ENCODE measurements around the gene NTSR1. TPM values are rescaled to one million over a fixed set of nuclear protein-coding genes. Genes with fewer than 3 reads are reported as not detected.

NTSR1 gene
- total RNA-seq, 5 donors from 2014 or later (not counting 1 experiment from before 2014, with no cell fraction given), result 0.33 to 0.63 (median 0.53) TPM; not detected in 2

DNA sequence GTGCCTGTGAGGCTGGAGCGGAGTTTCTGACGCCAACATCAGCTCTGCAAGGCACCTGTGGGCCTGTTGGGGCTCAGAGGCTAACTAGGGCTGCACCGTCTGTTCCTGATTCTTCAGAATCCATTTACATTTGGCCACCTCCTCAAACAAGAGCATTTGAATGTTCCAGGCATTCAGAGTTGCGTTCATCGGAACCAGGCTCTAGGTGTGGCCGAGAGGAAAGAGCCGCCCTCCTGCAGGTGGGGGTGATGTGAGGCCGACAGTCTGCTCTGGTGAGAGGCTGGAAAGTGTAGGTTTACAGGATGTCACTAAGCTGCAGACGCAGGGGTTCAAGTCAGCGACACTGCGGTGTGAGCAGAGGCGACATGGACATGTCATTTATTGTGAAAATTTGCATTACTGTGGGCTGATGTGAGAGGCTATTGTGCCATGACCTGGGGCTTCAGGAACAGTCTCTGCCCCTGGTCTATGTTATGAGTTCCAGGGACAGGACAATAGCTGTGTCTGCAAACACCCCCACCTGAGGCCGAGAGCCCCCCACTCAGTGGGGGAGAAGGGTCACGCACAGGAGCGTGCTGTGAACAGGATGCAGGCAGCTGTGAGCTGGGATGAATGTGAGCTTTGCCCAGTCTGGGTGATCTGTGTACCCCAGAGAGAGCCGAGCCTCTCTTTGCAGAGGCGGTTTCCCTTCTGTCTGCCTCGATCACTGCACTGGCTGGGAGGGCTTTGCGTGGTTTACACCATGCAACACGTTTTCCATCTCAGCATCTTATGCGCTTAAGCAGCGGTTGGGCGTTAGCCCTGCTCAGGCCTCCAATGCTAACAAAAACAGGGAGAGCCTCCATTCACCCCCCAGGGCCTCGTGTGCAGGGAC lies 45.3 kb upstream of the NTSR1 start:
- Histone ChIP-seq H3K27ac (ENCODE audit: low read length) (no peak overlapping the region), H3K36me3 (ENCODE audit: control insufficient read depth in 2 of 2, extremely low read depth in 1 of 2, insufficient read depth in 1 of 2, low read length in 1 of 2) (no peaks in the 10 kb centered on the region), H3K9me3 (no peaks in the 10 kb centered on the region), H3K4me3 (ENCODE audit: control insufficient read depth in 1 of 2, extremely low read depth in 1 of 2, low read length in 1 of 2) (no peak overlapping the region), H3K4me1 (ENCODE audit: control insufficient read depth in 1 of 2, extremely low read depth in 1 of 2, insufficient read depth in 2 of 2, low read length in 2 of 2) (no peaks in the 10 kb centered on the region), H3K27me3 (replicated peaks in 1 of 2; ENCODE audit: control insufficient read depth in 2 of 2, extremely low read depth in 1 of 2, insufficient read depth in 2 of 2, low read length in 1 of 2) (no peaks in the 10 kb centered on the region)
- 83% methylated on average over 21 of the region's 24 CpGs for WGBS (ENCODE audit: insufficient coverage)
- H3K4me3 Mint-ChIP-seq, result no peak overlapping the region
- ATAC-seq (replicated peaks in 1 of 4) (no peak), DNase-seq (no peak)
- H3K27me3 Mint-ChIP-seq, result no peaks in the 10 kb centered on the region
- no peak overlapping the region for H3K27ac Mint-ChIP-seq
- no peaks in the 10 kb centered on the region for H3K36me3 Mint-ChIP-seq
- POLR2A ChIA-PET, result no interaction called here
- CTCF ChIA-PET, result no interaction called here
- peaks cover 0 to 1% (median 0%) of the 10 kb centered on the region in 3 donors for H3K4me1 Mint-ChIP-seq
- H3K9me3 Mint-ChIP-seq, result no peaks in the 10 kb centered on the region

DNA sequence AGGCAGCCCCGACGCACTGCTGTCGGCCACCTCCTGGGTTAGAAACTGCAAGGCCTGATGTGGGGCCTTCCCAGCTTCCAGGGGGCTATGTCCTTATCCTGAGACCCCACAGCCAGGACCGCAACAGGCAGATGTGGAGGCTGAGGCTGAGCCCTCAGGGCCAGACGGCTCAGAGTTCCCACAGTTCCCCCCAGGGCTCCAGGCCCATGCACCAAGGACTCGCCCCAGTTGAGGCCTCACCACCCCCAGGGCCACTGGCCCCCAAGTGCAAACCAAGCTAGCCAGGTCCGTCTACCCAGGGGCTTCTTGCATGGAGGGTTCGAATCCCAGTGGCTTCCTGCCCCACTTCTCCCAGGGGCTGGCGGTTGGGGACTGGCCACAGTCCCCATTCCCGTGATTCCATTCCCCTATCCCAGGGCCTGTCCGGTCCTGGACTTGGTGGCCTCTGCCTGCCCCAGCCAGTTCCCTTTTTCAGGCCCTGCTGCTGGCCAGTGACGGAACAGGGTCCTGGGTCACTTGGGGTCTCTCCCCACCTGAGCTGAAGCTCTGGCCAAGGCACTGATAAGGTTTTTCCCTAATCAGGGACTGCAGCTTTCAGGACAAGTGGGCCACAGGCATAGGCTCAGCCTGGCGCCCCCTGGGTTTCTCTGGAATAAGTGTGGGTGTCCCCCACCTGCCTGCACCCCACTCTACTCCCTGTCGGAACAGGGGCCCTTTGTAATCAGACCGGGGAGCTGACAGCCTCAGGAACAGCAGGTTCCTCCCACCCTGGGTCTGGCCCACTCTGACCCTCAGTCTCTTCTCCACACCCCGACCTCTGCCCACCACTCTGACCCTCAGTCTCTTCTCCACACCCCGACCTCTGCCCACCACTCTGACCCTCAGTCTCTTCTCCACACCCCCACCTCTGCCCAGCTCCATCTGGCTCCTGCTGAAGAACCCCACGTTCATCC lies 44.3 kb upstream of the NTSR1 start:
- no peak for ATAC-seq (replicated peaks in 1 of 4)
- Mint-ChIP-seq H3K27ac (no peak overlapping the region), H3K4me3 (no peak overlapping the region), H3K27me3 (no peaks in the 10 kb centered on the region), H3K36me3 (no peaks in the 10 kb centered on the region), H3K9me3 (no peaks in the 10 kb centered on the region), H3K4me1 (peaks cover 0 to 2% (median 0%) of the 10 kb centered on the region in 3 donors)
- DNase-seq, result no peak
- H3K36me3 ChIP-seq (ENCODE audit: control insufficient read depth in 2 of 2, extremely low read depth in 1 of 2, insufficient read depth in 1 of 2, low read length in 1 of 2), result no peaks in the 10 kb centered on the region
- ChIA-PET POLR2A (no interaction called here), CTCF (interaction anchor here in 1 of 2 donors (0.7 kb wide), 1 partner anchor 11 kb away, joined by 3 read pairs; no protein-coding TSS in a partner anchor)
- no peak overlapping the region for H3K27ac ChIP-seq (ENCODE audit: low read length)
- H3K9me3 ChIP-seq, result no peaks in the 10 kb centered on the region
- no peaks in the 10 kb centered on the region for H3K4me1 ChIP-seq (ENCODE audit: control insufficient read depth in 1 of 2, extremely low read depth in 1 of 2, insufficient read depth in 2 of 2, low read length in 2 of 2)
- H3K27me3 ChIP-seq (replicated peaks in 1 of 2; ENCODE audit: control insufficient read depth in 2 of 2, extremely low read depth in 1 of 2, insufficient read depth in 2 of 2, low read length in 1 of 2), result no peaks in the 10 kb centered on the region
- 91% methylated on average over 13 of the region's 18 CpGs for WGBS (ENCODE audit: insufficient coverage)
- H3K4me3 ChIP-seq (ENCODE audit: control insufficient read depth in 1 of 2, extremely low read depth in 1 of 2, low read length in 1 of 2), result no peak overlapping the region

DNA sequence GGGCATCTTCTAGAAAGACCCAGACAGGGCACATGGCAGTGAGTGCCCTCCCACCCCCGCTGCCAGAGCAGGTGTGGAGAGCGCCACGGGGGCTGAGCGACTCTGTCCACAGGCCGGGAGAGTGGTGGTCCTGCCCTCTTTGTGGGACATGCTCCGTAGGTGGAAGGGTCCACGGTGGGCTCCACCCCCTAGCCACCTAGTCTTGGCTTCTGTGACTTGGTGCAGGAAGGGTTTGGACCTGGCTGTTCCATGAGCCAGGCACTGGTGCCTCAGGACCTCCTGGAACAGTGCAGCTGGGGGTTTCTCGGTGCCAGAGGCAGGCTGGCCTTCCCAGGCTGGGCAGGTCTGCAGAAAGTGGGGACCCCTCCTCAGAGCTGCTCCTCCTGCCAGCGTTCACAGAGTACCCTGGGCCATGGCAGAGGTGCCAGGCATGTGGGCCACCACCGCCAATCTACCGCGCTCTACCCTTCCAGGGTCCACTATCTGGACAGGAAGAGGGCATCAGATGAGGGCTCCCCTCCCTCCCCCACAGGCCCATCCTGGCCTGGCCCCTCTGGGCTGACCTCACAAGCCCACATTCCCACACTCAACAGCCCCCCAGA lies 43.4 kb upstream of the NTSR1 start:
- no peak overlapping the region for H3K27ac Mint-ChIP-seq
- H3K9me3 Mint-ChIP-seq, result no peaks in the 10 kb centered on the region
- Histone ChIP-seq H3K4me3 (ENCODE audit: control insufficient read depth in 1 of 2, extremely low read depth in 1 of 2, low read length in 1 of 2) (no peak overlapping the region), H3K27me3 (replicated peaks in 1 of 2; ENCODE audit: control insufficient read depth in 2 of 2, extremely low read depth in 1 of 2, insufficient read depth in 2 of 2, low read length in 1 of 2) (no peaks in the 10 kb centered on the region), H3K9me3 (no peaks in the 10 kb centered on the region), H3K27ac (ENCODE audit: low read length) (no peak overlapping the region), H3K36me3 (ENCODE audit: control insufficient read depth in 2 of 2, extremely low read depth in 1 of 2, insufficient read depth in 1 of 2, low read length in 1 of 2) (no peaks in the 10 kb centered on the region), H3K4me1 (ENCODE audit: control insufficient read depth in 1 of 2, extremely low read depth in 1 of 2, insufficient read depth in 2 of 2, low read length in 2 of 2) (no peaks in the 10 kb centered on the region)
- 95% methylated on average over 9 of the region's 12 CpGs for WGBS (ENCODE audit: insufficient coverage)
- H3K36me3 Mint-ChIP-seq, result no peaks in the 10 kb centered on the region
- ATAC-seq (replicated peaks in 1 of 4), result no peak
- no peak overlapping the region for H3K4me3 Mint-ChIP-seq
- POLR2A ChIA-PET, result no interaction called here
- CTCF ChIA-PET, result interaction anchor here in 1 of 2 donors (0.7 kb wide), 2 partner anchors 12 to 143 kb away, joined by 3 read pairs; no protein-coding TSS in a partner anchor
- no peak for DNase-seq
- H3K4me1 Mint-ChIP-seq, result peaks cover 0 to 2% (median 0%) of the 10 kb centered on the region in 3 donors
- H3K27me3 Mint-ChIP-seq, result no peaks in the 10 kb centered on the region

DNA sequence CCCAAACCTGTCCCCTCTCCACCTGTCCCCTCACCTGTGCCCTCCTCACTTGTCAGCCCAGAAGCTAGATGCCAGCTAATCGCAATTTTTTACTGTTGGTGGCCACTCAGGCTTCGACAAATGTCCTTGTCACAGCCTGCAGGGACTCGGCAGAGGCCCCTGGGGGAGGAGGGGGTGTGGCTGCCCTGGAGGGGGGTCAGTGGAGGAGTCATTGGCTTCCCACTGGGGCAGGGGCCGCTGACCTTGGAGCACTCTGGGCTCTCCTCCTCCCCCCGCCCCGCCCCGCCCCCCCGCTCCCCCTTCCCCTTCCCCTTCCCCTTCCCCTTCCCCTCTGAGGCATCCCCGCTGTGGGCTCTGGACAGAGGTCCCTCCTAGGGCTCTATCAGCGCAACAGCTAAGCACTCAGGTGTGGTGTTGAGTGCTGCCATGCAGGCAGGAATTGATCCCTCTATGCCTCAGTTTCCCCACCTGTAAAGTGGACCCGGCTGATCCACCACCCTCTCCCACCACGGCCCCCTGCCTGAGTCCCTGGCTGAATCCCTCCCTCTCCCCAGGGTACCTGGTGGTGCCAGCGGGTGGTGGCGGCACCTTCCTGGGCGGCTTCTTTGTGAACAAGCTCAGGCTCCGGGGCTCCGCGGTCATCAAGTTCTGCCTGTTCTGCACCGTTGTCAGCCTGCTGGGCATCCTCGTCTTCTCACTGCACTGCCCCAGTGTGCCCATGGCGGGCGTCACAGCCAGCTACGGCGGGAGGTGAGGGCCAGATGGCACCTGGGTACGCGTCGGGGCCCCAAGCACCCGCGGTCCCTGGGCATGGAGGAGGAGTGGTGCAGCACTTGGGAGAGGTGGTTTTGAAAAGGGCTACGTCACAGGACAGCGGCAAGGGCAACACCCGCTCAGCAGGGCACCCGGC lies 42.6 kb upstream of the NTSR1 start:
- Mint-ChIP-seq H3K9me3 (no peaks in the 10 kb centered on the region), H3K4me3 (no peak overlapping the region), H3K36me3 (no peaks in the 10 kb centered on the region), H3K27me3 (no peaks in the 10 kb centered on the region), H3K27ac (no peak overlapping the region), H3K4me1 (peaks cover 0 to 2% (median 0%) of the 10 kb centered on the region in 3 donors)
- H3K4me1 ChIP-seq (ENCODE audit: control insufficient read depth in 1 of 2, extremely low read depth in 1 of 2, insufficient read depth in 2 of 2, low read length in 2 of 2), result no peaks in the 10 kb centered on the region
- CTCF ChIA-PET, result no interaction called here
- H3K27me3 ChIP-seq (replicated peaks in 1 of 2; ENCODE audit: control insufficient read depth in 2 of 2, extremely low read depth in 1 of 2, insufficient read depth in 2 of 2, low read length in 1 of 2), result no peaks in the 10 kb centered on the region
- ATAC-seq (replicated peaks in 1 of 4), result no peak
- H3K4me3 ChIP-seq (ENCODE audit: control insufficient read depth in 1 of 2, extremely low read depth in 1 of 2, low read length in 1 of 2), result no peak overlapping the region
- no peak overlapping the region for H3K27ac ChIP-seq (ENCODE audit: low read length)
- no peaks in the 10 kb centered on the region for H3K9me3 ChIP-seq
- POLR2A ChIA-PET, result no interaction called here
- DNase-seq, result no peak
- WGBS (ENCODE audit: insufficient coverage), result 96% methylated on average over 17 of the region's 33 CpGs
- H3K36me3 ChIP-seq (ENCODE audit: control insufficient read depth in 2 of 2, extremely low read depth in 1 of 2, insufficient read depth in 1 of 2, low read length in 1 of 2), result no peaks in the 10 kb centered on the region

DNA sequence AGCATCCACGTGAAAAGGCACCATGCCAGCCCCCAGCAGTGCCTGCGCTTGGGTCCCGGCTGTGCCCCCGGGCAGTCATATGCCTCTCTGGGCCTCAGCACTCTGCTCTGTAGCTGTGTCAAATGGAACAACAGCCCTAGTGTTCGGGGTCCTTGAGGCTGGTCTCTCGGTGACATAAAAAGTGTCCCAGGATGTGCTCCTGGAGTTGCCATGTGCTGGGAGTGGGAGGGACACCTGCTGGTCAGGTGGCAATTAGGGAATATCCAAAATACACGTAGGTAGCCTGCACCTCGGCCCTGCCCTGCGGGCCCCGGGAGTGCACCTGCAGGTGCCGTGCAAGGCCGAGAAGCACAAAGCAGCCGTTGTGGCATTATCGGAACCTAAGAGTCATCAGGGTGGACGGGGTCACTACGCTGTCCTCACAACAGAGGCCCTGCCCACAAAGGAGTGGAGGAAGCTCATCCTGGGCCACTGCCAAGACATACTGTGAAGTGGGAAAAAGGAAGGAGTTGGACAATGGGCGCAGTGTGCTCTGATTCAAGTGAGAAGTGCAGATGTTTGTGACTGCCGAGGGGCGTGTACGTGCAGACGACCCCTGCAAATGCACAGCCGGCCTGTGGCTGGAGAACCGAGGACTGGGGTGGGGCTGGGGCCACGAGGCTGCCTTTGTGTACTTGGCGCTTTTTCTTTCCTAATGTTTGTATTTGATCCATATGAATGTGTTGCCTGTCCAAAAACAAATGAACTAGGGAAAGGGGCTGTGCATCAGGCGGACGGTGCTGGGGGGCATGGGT lies 41.7 kb upstream of the NTSR1 start:
- ChIA-PET POLR2A (interaction anchor here in 1 of 2 donors (0.5 kb wide), 1 partner anchor 84 kb away, joined by 5 read pairs; no protein-coding TSS in a partner anchor), CTCF (interaction anchor here in 1 of 2 donors (0.7 kb wide), 1 partner anchor 300 kb away, joined by 3 read pairs; no protein-coding TSS in a partner anchor)
- Histone ChIP-seq H3K36me3 (ENCODE audit: control insufficient read depth in 2 of 2, extremely low read depth in 1 of 2, insufficient read depth in 1 of 2, low read length in 1 of 2) (no peaks in the 10 kb centered on the region), H3K27me3 (replicated peaks in 1 of 2; ENCODE audit: control insufficient read depth in 2 of 2, extremely low read depth in 1 of 2, insufficient read depth in 2 of 2, low read length in 1 of 2) (no peaks in the 10 kb centered on the region), H3K27ac (ENCODE audit: low read length) (no peak overlapping the region), H3K4me1 (ENCODE audit: control insufficient read depth in 1 of 2, extremely low read depth in 1 of 2, insufficient read depth in 2 of 2, low read length in 2 of 2) (no peaks in the 10 kb centered on the region), H3K9me3 (no peaks in the 10 kb centered on the region), H3K4me3 (ENCODE audit: control insufficient read depth in 1 of 2, extremely low read depth in 1 of 2, low read length in 1 of 2) (no peak overlapping the region)
- DNase-seq, result no peak
- WGBS (ENCODE audit: insufficient coverage), result 92% methylated on average over 24 of the region's 27 CpGs
- Mint-ChIP-seq H3K27ac (no peak overlapping the region), H3K27me3 (no peaks in the 10 kb centered on the region), H3K9me3 (no peaks in the 10 kb centered on the region), H3K36me3 (no peaks in the 10 kb centered on the region), H3K4me1 (peaks cover 0 to 2% (median 0%) of the 10 kb centered on the region in 3 donors), H3K4me3 (no peak overlapping the region)
- ATAC-seq (replicated peaks in 1 of 4), result no peak
